GM12878 (cell line): ENCODE results near the gene NOC4L. TPM values are rescaled to one million over a fixed set of nuclear protein-coding genes. Genes with fewer than 3 reads are reported as not detected.

Source experiments
- ATAC-seq: fragments of 200-7000 bp; cut with Tn5 transposase; 3 replicates; pipeline ENCODE4 v1.9.1; 2020; ENCODE audit warnings: mild to moderate bottlenecking, moderate library complexity
- BruUV-seq: library from RNA; stranded (reverse); fragments of 400-500 nt; replicated peaks from 2 replicates; lab custom pipeline; 2021; lab: Mats Ljungman, UMichigan
- CTCF ChIA-PET: fragments of 300-600 bp; sonication (Branson Sonifier 250); formaldehyde crosslinking; extraction: SDS; loops from one replicate; lab custom pipeline; 2021; ENCODE audit warnings: inconsistent platforms; lab: Yijun Ruan, JAX
- POLR2A ChIA-PET: fragments of 350-600 bp; formaldehyde crosslinking; extraction: SDS; loops from one replicate; lab custom pipeline; 2021; ENCODE audit warnings: inconsistent platforms; lab: Charles Lee
- RAD21 ChIA-PET: fragments of 300-600 bp; sonication (Branson Sonifier 250); formaldehyde crosslinking; loops from one replicate; lab custom pipeline; 2023; ENCODE audit warnings: antibody characterized with exemption; ENCODE audit not compliant: unreplicated experiment; lab: Charles Lee
- SMC1A ChIA-PET: fragments of 300-600 bp; sonication (Branson Sonifier 250); formaldehyde crosslinking; loops from one replicate; lab custom pipeline; 2023; ENCODE audit not compliant: unreplicated experiment, uncharacterized antibody; lab: Charles Lee
- DNase-seq: peaks from one replicate; pipeline ENCODE4 v3.0.0-alpha.2; 2011; ENCODE audit warnings: low read depth, low spot score
- FAIRE-seq: peaks from 3 replicates; lab custom pipeline; 2011; peaks lifted over from hg19 to GRCh38; lab: Jason Lieb, UNC
- H2AFZ ChIP-seq: 2 replicates; pipeline ENCODE4 v1.6.0; 2011; ENCODE audit warnings: low read depth, low read length, control low read depth; ENCODE audit not compliant: control insufficient read depth
- H3K27ac ChIP-seq: 2 replicates; pipeline ENCODE4 v1.5.1; 2011; ENCODE audit warnings: control low read depth; ENCODE audit not compliant: control insufficient read depth, insufficient read depth
- H3K27me3 ChIP-seq, 2 experiments: replicated peaks in 1 of 2; 2 replicates each; pipeline versions ENCODE4 v1.6.0 to v1.6.1; 2011; ENCODE audit warnings: low read length in 1 of 2; ENCODE audit not compliant: control insufficient read depth in 2 of 2, insufficient read depth in 2 of 2
- H3K36me3 ChIP-seq, 2 experiments: 2 replicates each; pipeline ENCODE4 v1.5.1; 2011; ENCODE audit warnings: low read length in 1 of 2; ENCODE audit not compliant: control insufficient read depth in 2 of 2, insufficient read depth in 2 of 2
- H3K4me1 ChIP-seq: 2 replicates; pipeline ENCODE4 v1.6.1; 2011; ENCODE audit warnings: mild to moderate bottlenecking, low read length, moderate library complexity, mixed read lengths; ENCODE audit not compliant: control insufficient read depth, insufficient read depth
- H3K4me2 ChIP-seq: 2 replicates; pipeline ENCODE4 v1.6.0; 2011; ENCODE audit warnings: control low read depth; ENCODE audit not compliant: control insufficient read depth, insufficient read depth
- H3K4me3 ChIP-seq: fragments of 200-600 bp; sonication (generic); 2 replicates; pipeline ENCODE4 v1.5.1; 2016
- H3K79me2 ChIP-seq: 2 replicates; pipeline ENCODE4 v1.6.0; 2011; ENCODE audit warnings: low read length; ENCODE audit not compliant: control insufficient read depth, insufficient read depth
- H3K9ac ChIP-seq: 2 replicates; pipeline ENCODE4 v1.8.0; 2011; ENCODE audit warnings: low read length, control low read depth, mixed read lengths; ENCODE audit not compliant: control insufficient read depth, insufficient read depth
- H3K9me3 ChIP-seq: replicated peaks from 3 replicates; pipeline ENCODE4 v1.5.1; 2011; ENCODE audit warnings: mild to moderate bottlenecking, low read length; ENCODE audit not compliant: control insufficient read depth, insufficient read depth
- H4K20me1 ChIP-seq: 2 replicates; pipeline ENCODE4 v1.6.0; 2011; ENCODE audit not compliant: control insufficient read depth, insufficient read depth
- FOXK2 ChIP-seq: fragments of 450-650 bp; IDR thresholded peaks from 2 replicates; pipeline ENCODE4 v1.6.1; 2017; ENCODE audit warnings: mild to moderate bottlenecking, moderate library complexity
- IRF3 ChIP-seq: fragments of 450-650 bp; IDR thresholded peaks from 2 replicates; pipeline ENCODE4 v1.6.1; 2014; ENCODE audit warnings: mild to moderate bottlenecking
- PRDM15 ChIP-seq: fragments of 450-650 bp; formaldehyde crosslinking; IDR thresholded peaks from 2 replicates; pipeline ENCODE4 v1.4.0; 2020; ENCODE audit warnings: mild to moderate bottlenecking, moderate library complexity
- SMAD1 ChIP-seq: fragments of 450-650 bp; IDR thresholded peaks from 2 replicates; pipeline ENCODE4 v1.6.1; 2018; ENCODE audit warnings: mild to moderate bottlenecking, low read depth; ENCODE audit not compliant: partially characterized antibody
- WGBS: methylation state at CpG from one replicate; pipeline ENCODE4 v1.1.6; 2016; ENCODE audit warnings: low lambda C conversion rate; ENCODE audit not compliant: insufficient replicate concordance, insufficient coverage; ENCODE audit errors: missing lambda C conversion rate; 5-methylcytosine and 5-hydroxymethylcytosine counted together
- in situ Hi-C: fragments of 300-500 bp; cut with MboI; formaldehyde crosslinking; loops from 9 replicates; pipeline ENCODE4 v1.14.3; 2018; ENCODE audit warnings: mixed read lengths
- intact Hi-C: fragments of 100-400 bp; cut with micrococcal nuclease; formaldehyde crosslinking; loops from one replicate; pipeline ENCODE4 v1.14.2; 2022; ENCODE audit not compliant: unreplicated experiment
- polyA plus RNA-seq, 11 experiments: library from polyadenylated mRNA; depleted of rRNA in 4 of 11; unstranded in 6 of 11; stranded (reverse) in 5 of 11; fragments of >200 nt; fragmentation: Nextera tagmentation in 4 of 11; fragmentation: Illumina TruSeq in 1 of 11; extraction: Ambion mirVana in 4 of 11; extraction: Trizol in 1 of 11; gene quantifications; 1 replicate in 1 of 11; 2 replicates in 10 of 11; pipeline versions ENCODE4 v1.2.1 to v1.2.3, GENCODE V29; 2011 to 2016; ENCODE audit warnings: inconsistent platforms in 2 of 11, missing spikeins in 2 of 11, low read depth in 1 of 11
- total RNA-seq, 4 experiments: library from RNA; depleted of rRNA in 3 of 4; stranded (reverse); fragments of >200 nt in 3 of 4; fragmentation: Illumina TruSeq in 1 of 4; extraction: Trizol in 1 of 4; gene quantifications; 2 replicates each; pipeline versions ENCODE4 v1.2.1 to v1.2.3, GENCODE V29; 2013 to 2021

The NOC4L gene
- total and polyA plus RNA-seq, 10 of the 15 experiments (the other 5 are each of a cell fraction or from before 2014, with no cell fraction given): 0.72 to 68.2 (median 15.2) TPM

- ATAC-seq: no peak
- intact Hi-C loops (no loop called here), in situ Hi-C loops (no loop called here)
- WGBS: 91% methylated on average over 10 of the region's 15 CpGs
- Histone ChIP-seq H3K4me1 (peaks cover 8% of the 10 kb centered on the region), H3K27ac (no peak overlapping the region), H4K20me1 (no peaks in the 10 kb centered on the region), H3K36me3 (peaks cover 3 to 23% of the 10 kb centered on the region in 2 experiments; a peak in 3 of 4 replicates), H2AFZ (no peak overlapping the region), H3K27me3 (no peaks in the 10 kb centered on the region), H3K9ac (no peak overlapping the region), H3K79me2 (peaks cover 35% of the 10 kb centered on the region), H3K4me3 (no peak overlapping the region), H3K9me3 (no peaks in the 10 kb centered on the region), H3K4me2 (no peak overlapping the region)
- ChIA-PET POLR2A (no interaction called here), RAD21 (no interaction called here), SMC1A (no interaction called here), CTCF (no interaction called here)
- BruUV-seq: no TSS peak
- TF ChIP-seq IRF3: no peak
- no peak for TF ChIP-seq SMAD1
- no peak for FAIRE-seq
- no peak for DNase-seq
Measured at GRCh38 chr12:132140501-132140900, 3.8 kb upstream of the NOC4L start.

- CTCF ChIA-PET: interaction anchor here (0.6 kb wide), 1 partner anchor 305 kb away, joined by 3 read pairs; no protein-coding TSS in a partner anchor
- no peak overlapping the region for H3K4me2 ChIP-seq
- no peak for DNase-seq
- peaks cover 38% of the 10 kb centered on the region for H3K79me2 ChIP-seq
- H3K27me3 ChIP-seq: no peaks in the 10 kb centered on the region
- TF ChIP-seq FOXK2: no peak
- no peak for TF ChIP-seq PRDM15 (CRISPR knock-in tag)
- no peak overlapping the region for H2AFZ ChIP-seq
- RAD21 ChIA-PET: no interaction called here
- SMC1A ChIA-PET: no interaction called here
- no TSS peak for BruUV-seq
- ATAC-seq: no peak
- intact Hi-C loops (no loop called here), in situ Hi-C loops (no loop called here)
- no peak for FAIRE-seq
- no peaks in the 10 kb centered on the region for H3K9me3 ChIP-seq
- no peak overlapping the region for H3K4me3 ChIP-seq
- H3K27ac ChIP-seq: no peak overlapping the region
- POLR2A ChIA-PET: interaction anchor here (0.6 kb wide), 1 partner anchor 132 kb away, joined by 3 read pairs; no protein-coding TSS in a partner anchor
- H4K20me1 ChIP-seq: no peaks in the 10 kb centered on the region
- H3K9ac ChIP-seq: no peak overlapping the region
- WGBS: 90% methylated on average over 38 of the region's 38 CpGs
- H3K36me3 ChIP-seq: peaks cover 3 to 23% of the 10 kb centered on the region in 2 experiments; a peak in 3 of 4 replicates
- H3K4me1 ChIP-seq: peaks cover 11% of the 10 kb centered on the region
Measured at GRCh38 chr12:132140918-132141841, 3.1 kb upstream of the NOC4L start.
